ENCODE results near the gene DDX52.

The DDX52 gene

GRCh38 chr17:37605081-37605480, 38.2 kb downstream of the DDX52 start:
- no peak for TF ChIP-seq CTCF (conservative IDR thresholded peaks at IDR 0.05)
- no peak overlapping the region for H3K27ac ChIP-seq

GRCh38 chr17:37604556-37604955, 38.7 kb downstream of the DDX52 start:
- no peak for TF ChIP-seq CTCF (conservative IDR thresholded peaks at IDR 0.05)
- no peak overlapping the region for H3K27ac ChIP-seq

- no peak overlapping the region for H3K27ac ChIP-seq
- TF ChIP-seq CTCF (conservative IDR thresholded peaks at IDR 0.05), result no peak
These were observed 45.1 kb downstream of the DDX52 start for GRCh38 chr17:37598145-37598544.

GRCh38 chr17:37592291-37592690, 51.0 kb downstream of the DDX52 start:
- TF ChIP-seq CTCF (conservative IDR thresholded peaks at IDR 0.05), result no peak
- H3K27ac ChIP-seq, result no peak overlapping the region

GRCh38 chr17:37585066-37585465, 58.2 kb downstream of the DDX52 start:
- TF ChIP-seq CTCF (conservative IDR thresholded peaks at IDR 0.05), result no peak
- H3K27ac ChIP-seq, result no peak overlapping the region

- no peak overlapping the region for H3K27ac ChIP-seq
These were observed 67.0 kb downstream of the DDX52 start for GRCh38 chr17:37576281-37576680.

GRCh38 chr17:37574427-37574826, 68.8 kb downstream of the DDX52 start:
- no peak for TF ChIP-seq CTCF (conservative IDR thresholded peaks at IDR 0.05)
- H3K27ac ChIP-seq, result no peak overlapping the region

More at GRCh38 chr17:37576281-37576680, 67.0 kb downstream of the DDX52 start:
- TF ChIP-seq CTCF (conservative IDR thresholded peaks at IDR 0.05), result no peak

GRCh38 chr17:37571674-37572073, 71.6 kb downstream of the DDX52 start:
- no peak overlapping the region for H3K27ac ChIP-seq
- no peak for TF ChIP-seq CTCF (conservative IDR thresholded peaks at IDR 0.05)
